ENCODE results near the gene ARID3A. TPM values are rescaled to one million over a fixed set of nuclear protein-coding genes. Genes with fewer than 3 reads are reported as not detected.

The ARID3A gene
- total and polyA plus RNA-seq, 2 of the 13 experiments (the other 11 are each of a cell fraction or from before 2014, with no cell fraction given): 71.3 to 77.9 TPM

- TF ChIP-seq RELA (CRISPR knock-in tag; IDR thresholded peaks at IDR 0.05) (peak; percentile 48; the same call in 1 of the 2 replicates), NCOR1 (IDR thresholded peaks at IDR 0.05; ENCODE audit: borderline replicate concordance, low read length) (peak; percentile 99), ZNF746 (CRISPR knock-in tag; IDR thresholded peaks at IDR 0.05) (peak; percentile 99), PCBP1 (IDR thresholded peaks at IDR 0.05; ENCODE audit: borderline replicate concordance, low read depth, low read length) (0 out of 2 replicates have a peak, but pooled peaks have one; percentile 83), NFYC (CRISPR knock-in tag; IDR thresholded peaks at IDR 0.05) (0 out of 2 replicates have a peak, but pooled peaks have one; percentile 13), NFKBIZ (CRISPR knock-in tag; IDR thresholded peaks at IDR 0.05) (peak; percentile 55; the same call in 1 of the 2 replicates), MED13 (CRISPR knock-in tag; IDR thresholded peaks at IDR 0.05) (peak; percentile 97), ZSCAN29 (CRISPR knock-in tag; conservative IDR thresholded peaks at IDR 0.05) (0 out of 2 replicates have a peak, but pooled peaks have one; percentile 28), SMARCE1 (IDR thresholded peaks at IDR 0.05; ENCODE audit: borderline replicate concordance) (no peak), ZNF496 (CRISPR knock-in tag; IDR thresholded peaks at IDR 0.05; ENCODE audit: insufficient replicate concordance) (no peak), ZNF510 (CRISPR knock-in tag; IDR thresholded peaks at IDR 0.05; ENCODE audit: low read depth) (no peak), RFXAP (CRISPR knock-in tag; IDR thresholded peaks at IDR 0.05; ENCODE audit: borderline replicate concordance) (peak; percentile 84), MAF1 (CRISPR knock-in tag; IDR thresholded peaks at IDR 0.05; ENCODE audit: borderline replicate concordance) (peak; percentile 84; the same call in 1 of the 2 replicates), ZGPAT (CRISPR knock-in tag; IDR thresholded peaks at IDR 0.05) (peak; percentile 97), ZNF605 (CRISPR knock-in tag; IDR thresholded peaks at IDR 0.05) (peak; percentile 68; the same call in 1 of the 2 replicates), ELF4 (CRISPR knock-in tag; IDR thresholded peaks at IDR 0.05; ENCODE audit: borderline replicate concordance) (peak; percentile 37; the same call in 1 of the 2 replicates), ZNF549 (CRISPR knock-in tag; IDR thresholded peaks at IDR 0.05) (no peak), E2F5 (CRISPR knock-in tag; conservative IDR thresholded peaks at IDR 0.05) (no peak)
- TF ChIP-seq, protein P1, sequence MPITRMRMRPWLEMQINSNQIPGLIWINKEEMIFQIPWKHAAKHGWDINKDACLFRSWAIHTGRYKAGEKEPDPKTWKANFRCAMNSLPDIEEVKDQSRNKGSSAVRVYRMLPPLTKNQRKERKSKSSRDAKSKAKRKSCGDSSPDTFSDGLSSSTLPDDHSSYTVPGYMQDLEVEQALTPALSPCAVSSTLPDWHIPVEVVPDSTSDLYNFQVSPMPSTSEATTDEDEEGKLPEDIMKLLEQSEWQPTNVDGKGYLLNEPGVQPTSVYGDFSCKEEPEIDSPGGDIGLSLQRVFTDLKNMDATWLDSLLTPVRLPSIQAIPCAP (CRISPR knock-in tag; IDR thresholded peaks at IDR 0.05; ENCODE audit: low read depth): no peak
- TF ChIP-seq, protein P2, sequence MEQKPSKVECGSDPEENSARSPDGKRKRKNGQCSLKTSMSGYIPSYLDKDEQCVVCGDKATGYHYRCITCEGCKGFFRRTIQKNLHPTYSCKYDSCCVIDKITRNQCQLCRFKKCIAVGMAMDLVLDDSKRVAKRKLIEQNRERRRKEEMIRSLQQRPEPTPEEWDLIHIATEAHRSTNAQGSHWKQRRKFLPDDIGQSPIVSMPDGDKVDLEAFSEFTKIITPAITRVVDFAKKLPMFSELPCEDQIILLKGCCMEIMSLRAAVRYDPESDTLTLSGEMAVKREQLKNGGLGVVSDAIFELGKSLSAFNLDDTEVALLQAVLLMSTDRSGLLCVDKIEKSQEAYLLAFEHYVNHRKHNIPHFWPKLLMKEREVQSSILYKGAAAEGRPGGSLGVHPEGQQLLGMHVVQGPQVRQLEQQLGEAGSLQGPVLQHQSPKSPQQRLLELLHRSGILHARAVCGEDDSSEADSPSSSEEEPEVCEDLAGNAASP (CRISPR knock-in tag; IDR thresholded peaks at IDR 0.05; ENCODE audit: borderline replicate concordance): peak; percentile 92
- TF ChIP-seq, protein P3, sequence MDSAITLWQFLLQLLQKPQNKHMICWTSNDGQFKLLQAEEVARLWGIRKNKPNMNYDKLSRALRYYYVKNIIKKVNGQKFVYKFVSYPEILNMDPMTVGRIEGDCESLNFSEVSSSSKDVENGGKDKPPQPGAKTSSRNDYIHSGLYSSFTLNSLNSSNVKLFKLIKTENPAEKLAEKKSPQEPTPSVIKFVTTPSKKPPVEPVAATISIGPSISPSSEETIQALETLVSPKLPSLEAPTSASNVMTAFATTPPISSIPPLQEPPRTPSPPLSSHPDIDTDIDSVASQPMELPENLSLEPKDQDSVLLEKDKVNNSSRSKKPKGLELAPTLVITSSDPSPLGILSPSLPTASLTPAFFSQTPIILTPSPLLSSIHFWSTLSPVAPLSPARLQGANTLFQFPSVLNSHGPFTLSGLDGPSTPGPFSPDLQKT (CRISPR knock-in tag; IDR thresholded peaks at IDR 0.05; ENCODE audit: borderline replicate concordance): no peak
- TF ChIP-seq, protein P4, sequence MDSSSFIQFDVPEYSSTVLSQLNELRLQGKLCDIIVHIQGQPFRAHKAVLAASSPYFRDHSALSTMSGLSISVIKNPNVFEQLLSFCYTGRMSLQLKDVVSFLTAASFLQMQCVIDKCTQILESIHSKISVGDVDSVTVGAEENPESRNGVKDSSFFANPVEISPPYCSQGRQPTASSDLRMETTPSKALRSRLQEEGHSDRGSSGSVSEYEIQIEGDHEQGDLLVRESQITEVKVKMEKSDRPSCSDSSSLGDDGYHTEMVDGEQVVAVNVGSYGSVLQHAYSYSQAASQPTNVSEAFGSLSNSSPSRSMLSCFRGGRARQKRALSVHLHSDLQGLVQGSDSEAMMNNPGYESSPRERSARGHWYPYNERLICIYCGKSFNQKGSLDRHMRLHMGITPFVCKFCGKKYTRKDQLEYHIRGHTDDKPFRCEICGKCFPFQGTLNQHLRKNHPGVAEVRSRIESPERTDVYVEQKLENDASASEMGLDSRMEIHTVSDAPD (CRISPR knock-in tag; IDR thresholded peaks at IDR 0.05): 0 out of 2 replicates have a peak, but pooled peaks have one; percentile 39
Measured at GRCh38 chr19:952680-953444, 27.0 kb downstream of the ARID3A start (continued).

All from HepG2 (cell line).